HEK293T (cell line): ENCODE data around the gene AFF1.
A peak's percentile ranks its signal among the peaks of the same experiment; 100 is the strongest.

Experiments
- CTCF ChIA-PET: fragments of 350-600 bp; formaldehyde crosslinking; extraction: SDS; loops from one replicate; lab custom pipeline; 2021; ENCODE audit warnings: antibody characterized with exemption, inconsistent platforms; lab: Yijun Ruan, JAX
- POLR2A ChIA-PET: fragments of 350-600 bp; formaldehyde crosslinking; extraction: SDS; loops from one replicate; lab custom pipeline; 2020; ENCODE audit warnings: antibody characterized with exemption, inconsistent platforms; lab: Yijun Ruan, JAX
- DNase-seq: peaks from one replicate; pipeline ENCODE4 v3.0.0; 2012; ENCODE audit warnings: mixed read lengths; ENCODE audit errors: extremely low spot score
- ARNT ChIP-seq: fragments of 450-650 bp; IDR thresholded peaks from 2 replicates; pipeline ENCODE4 v1.6.1; 2017; ENCODE audit warnings: mild to moderate bottlenecking
- BHLHE40 ChIP-seq: fragments of 450-650 bp; IDR thresholded peaks from 2 replicates; pipeline ENCODE4 v1.6.1; 2016; ENCODE audit warnings: mild to moderate bottlenecking, moderate library complexity, borderline replicate concordance
- CTBP1 ChIP-seq: fragments of 450-650 bp; IDR thresholded peaks from 2 replicates; pipeline ENCODE4 v1.6.1; 2016; ENCODE audit warnings: borderline replicate concordance
- ELF4 ChIP-seq: fragments of 450-650 bp; IDR thresholded peaks from 2 replicates; pipeline ENCODE4 v1.6.1; 2017; ENCODE audit warnings: antibody characterized with exemption
- FOXA1 ChIP-seq: fragments of 450-650 bp; IDR thresholded peaks from 2 replicates; pipeline ENCODE4 v1.6.1; 2016; ENCODE audit warnings: mild to moderate bottlenecking
- FOXK2 ChIP-seq: fragments of 450-650 bp; IDR thresholded peaks from 2 replicates; pipeline ENCODE4 v1.6.1; 2016; ENCODE audit warnings: mild to moderate bottlenecking
- FOXM1 ChIP-seq: fragments of 450-650 bp; IDR thresholded peaks from 2 replicates; pipeline ENCODE4 v1.6.1; 2017; ENCODE audit warnings: mild to moderate bottlenecking, borderline replicate concordance
- HDGF ChIP-seq: fragments of 450-650 bp; IDR thresholded peaks from 2 replicates; pipeline ENCODE4 v1.6.1; 2017; ENCODE audit warnings: antibody characterized with exemption, borderline replicate concordance
- L3MBTL2 ChIP-seq: fragments of 450-650 bp; conservative IDR thresholded peaks from 2 replicates; pipeline ENCODE4 v1.6.1; 2016; ENCODE audit warnings: mild to moderate bottlenecking
- LEF1 ChIP-seq: fragments of 450-650 bp; IDR thresholded peaks from 2 replicates; pipeline ENCODE4 v1.6.1; 2017; ENCODE audit warnings: mild to moderate bottlenecking, borderline replicate concordance
- NFRKB ChIP-seq: fragments of 450-650 bp; IDR thresholded peaks from 2 replicates; pipeline ENCODE4 v1.6.1; 2016; ENCODE audit warnings: mild to moderate bottlenecking, moderate library complexity
- SP1 ChIP-seq: fragments of 450-650 bp; IDR thresholded peaks from 2 replicates; pipeline ENCODE4 v1.6.1; 2017
- SUZ12 ChIP-seq: fragments of 450-650 bp; IDR thresholded peaks from 2 replicates; pipeline ENCODE4 v1.6.1; 2016; ENCODE audit warnings: mild to moderate bottlenecking
- TARDBP ChIP-seq: fragments of 450-650 bp; IDR thresholded peaks from 2 replicates; pipeline ENCODE4 v1.6.1; 2016
- ZNF384 ChIP-seq: fragments of 450-650 bp; IDR thresholded peaks from 2 replicates; pipeline ENCODE4 v1.6.1; 2016
- TF ChIP-seq, protein P1 (sequence below): fragments of 450-650 bp; IDR thresholded peaks from 2 replicates; pipeline ENCODE4 v1.6.1; 2016

Gene AFF1

DNA sequence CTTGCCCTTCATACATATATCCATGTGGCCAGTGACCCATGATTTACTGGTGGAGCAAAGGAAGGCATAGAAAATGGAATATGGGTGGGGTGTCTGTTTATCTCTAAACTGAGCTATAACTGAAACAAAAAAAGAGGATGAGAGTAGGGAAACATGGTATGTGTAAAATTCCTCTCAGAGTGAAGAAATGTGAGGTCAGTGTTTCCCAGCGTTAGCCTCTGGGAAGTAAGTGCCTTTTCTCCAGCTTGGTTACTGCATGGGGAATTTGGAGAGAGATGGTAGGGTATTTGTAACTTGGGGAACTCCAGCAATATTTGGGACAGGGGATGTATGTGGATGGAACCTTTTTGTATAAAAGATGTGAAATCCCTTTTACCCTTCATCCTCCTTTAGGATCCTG is 89.4 kb downstream of the AFF1 start:
- DNase-seq, result no peak
- TF ChIP-seq SUZ12 (no peak), FOXA1 (no peak), CTBP1 (no peak), TARDBP (no peak), ELF4 (no peak), L3MBTL2 (no peak), NFRKB (no peak)
- TF ChIP-seq, protein P1, sequence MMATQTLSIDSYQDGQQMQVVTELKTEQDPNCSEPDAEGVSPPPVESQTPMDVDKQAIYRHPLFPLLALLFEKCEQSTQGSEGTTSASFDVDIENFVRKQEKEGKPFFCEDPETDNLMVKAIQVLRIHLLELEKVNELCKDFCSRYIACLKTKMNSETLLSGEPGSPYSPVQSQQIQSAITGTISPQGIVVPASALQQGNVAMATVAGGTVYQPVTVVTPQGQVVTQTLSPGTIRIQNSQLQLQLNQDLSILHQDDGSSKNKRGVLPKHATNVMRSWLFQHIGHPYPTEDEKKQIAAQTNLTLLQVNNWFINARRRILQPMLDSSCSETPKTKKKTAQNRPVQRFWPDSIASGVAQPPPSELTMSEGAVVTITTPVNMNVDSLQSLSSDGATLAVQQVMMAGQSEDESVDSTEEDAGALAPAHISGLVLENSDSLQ, result no peak
- POLR2A ChIA-PET, result no interaction called here
- CTCF ChIA-PET, result interaction anchor here (0.6 to 0.8 kb wide), 2 partner anchors 34 to 122 kb away, joined by 3 read pairs; no protein-coding TSS in a partner anchor

DNA sequence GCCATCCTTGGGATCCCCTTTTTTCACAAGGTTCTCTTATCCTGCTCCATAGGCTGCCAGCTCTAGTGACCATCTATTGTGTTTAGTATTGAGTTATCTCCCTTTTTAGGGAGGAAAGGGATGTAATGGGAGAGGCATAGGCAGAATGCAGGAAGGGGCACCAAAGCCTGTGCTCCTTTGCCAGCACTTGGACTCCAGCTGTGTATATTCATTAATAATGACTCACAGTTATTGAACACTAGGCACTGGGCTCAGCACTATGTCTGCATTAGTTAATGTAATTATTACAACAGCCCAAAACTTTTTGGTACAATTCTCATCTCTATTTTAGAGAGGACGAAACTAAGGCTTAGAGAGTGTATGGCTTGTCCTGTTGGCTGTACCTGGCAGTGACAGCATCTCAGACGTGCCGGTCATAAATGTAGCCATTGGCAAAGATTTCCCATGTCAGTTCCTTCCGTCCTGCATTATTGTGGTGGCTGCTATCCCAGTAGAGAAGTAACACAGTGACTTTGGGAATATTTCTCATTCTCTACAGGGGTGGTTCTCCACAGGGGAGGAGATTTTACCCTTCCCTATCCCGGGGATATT is 90.3 kb downstream of the AFF1 start:
- POLR2A ChIA-PET, result no interaction called here
- DNase-seq, result no peak
- no peak for TF ChIP-seq LEF1
- TF ChIP-seq ELF4, result no peak
- TF ChIP-seq ARNT, result no peak
- CTCF ChIA-PET, result no interaction called here

DNA sequence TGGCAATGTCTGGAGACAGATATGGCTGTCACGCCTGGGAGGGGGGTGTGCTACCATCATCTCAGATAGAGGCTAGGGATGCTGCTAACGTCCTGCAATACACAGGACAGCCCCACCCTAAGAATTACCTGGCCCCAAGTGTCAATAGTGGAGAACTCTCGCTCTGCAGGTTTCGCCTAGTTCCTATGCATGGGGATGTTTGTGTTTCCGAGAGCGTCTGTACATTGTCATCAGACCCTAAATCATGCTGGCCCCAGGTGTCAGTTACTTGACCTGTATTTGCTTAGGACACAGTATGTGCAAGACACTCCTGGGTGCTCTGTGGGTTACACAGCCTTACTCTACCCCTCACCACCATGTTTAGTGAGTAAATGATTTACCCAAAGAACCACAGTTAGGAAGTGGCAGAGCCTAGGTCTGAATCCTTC is 90.8 kb downstream of the AFF1 start:
- CTCF ChIA-PET, result no interaction called here
- DNase-seq, result no peak
- TF ChIP-seq BHLHE40, result no peak
- TF ChIP-seq, protein P1, result peak; percentile 72
- POLR2A ChIA-PET, result no interaction called here

DNA sequence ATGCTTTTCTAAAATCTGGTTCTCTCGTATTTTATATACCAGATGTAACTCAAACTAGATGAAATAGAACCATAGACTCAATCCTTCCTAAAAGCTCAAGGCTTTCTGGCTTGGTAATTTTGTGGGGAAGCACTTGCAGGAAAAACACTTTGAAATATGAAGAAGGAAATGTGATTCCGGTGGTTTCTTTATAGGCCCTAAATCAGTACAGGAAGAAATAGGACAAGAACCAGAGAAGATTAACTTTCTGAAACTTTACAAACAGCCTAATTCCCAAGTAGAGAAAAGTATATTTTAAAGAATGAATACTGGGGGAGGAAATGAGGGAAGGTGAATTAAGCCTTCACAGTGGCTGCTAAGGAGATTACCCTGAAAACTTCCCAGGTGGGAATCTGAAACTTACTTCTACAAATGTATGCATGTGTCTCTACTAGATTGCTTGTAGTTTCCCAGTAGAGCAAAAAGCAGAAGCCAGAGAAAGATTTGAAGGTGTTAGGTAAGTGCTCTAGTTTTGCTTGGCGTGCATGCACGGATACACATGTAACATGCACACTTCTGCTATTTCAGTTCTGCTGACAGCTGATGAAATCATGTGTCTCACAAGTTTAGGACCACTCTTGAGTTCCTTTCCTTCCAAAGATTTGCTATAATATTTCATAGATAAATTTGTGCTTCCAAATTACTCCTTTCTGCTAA is 92.1 kb downstream of the AFF1 start:
- TF ChIP-seq NFRKB, result no peak
- no peak for DNase-seq
- ChIA-PET POLR2A (no interaction called here), CTCF (interaction anchor here (0.7 kb wide), 1 partner anchor 9 kb away, joined by 3 read pairs; no protein-coding TSS in a partner anchor)

DNA sequence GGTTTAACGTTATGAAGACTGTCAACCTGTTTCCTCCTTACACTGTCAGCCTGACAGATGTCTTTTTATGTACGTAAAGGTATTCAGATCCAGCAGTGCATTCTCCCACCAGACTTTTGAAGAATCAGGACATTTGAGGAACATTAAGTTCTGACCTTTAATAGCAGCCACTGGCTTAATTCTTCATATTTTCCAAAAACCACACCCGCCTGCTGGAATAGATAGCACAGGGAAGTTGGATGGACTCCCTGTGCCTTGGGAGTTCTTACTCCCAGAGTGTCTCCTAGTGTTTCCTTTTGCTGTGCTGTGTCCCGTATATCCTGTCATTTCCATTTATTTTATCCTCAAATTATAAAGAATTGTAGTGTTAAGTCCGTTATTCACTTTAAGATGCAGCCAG is 94.5 kb downstream of the AFF1 start:
- no peak for DNase-seq
- POLR2A ChIA-PET, result no interaction called here
- CTCF ChIA-PET, result no interaction called here
- TF ChIP-seq CTBP1 (no peak), SUZ12 (no peak), SP1 (no peak), LEF1 (no peak), TARDBP (no peak), ARNT (no peak), HDGF (no peak), NFRKB (no peak), FOXK2 (no peak), FOXM1 (no peak), BHLHE40 (no peak)
- TF ChIP-seq, protein P1, result no peak

DNA sequence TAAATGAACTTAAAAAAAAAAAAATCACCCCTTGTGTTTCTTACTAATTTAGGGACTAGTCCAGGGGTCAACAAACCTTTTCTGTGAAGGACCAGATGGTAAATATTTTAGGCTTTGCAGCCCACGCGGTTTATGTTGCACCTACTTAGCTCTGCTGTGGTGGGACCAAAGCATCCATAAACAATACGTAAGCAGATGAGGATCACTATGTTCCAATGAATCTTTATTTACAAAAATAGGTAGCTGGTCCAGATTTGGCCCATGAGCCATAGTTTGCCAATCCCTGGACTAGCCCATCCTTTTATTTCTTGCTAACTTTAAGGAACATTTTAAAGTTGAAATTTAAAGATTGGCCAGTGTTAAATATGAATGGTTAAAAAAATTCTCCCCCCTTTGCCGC is 95.3 kb downstream of the AFF1 start:
- no peak for TF ChIP-seq L3MBTL2
- TF ChIP-seq TARDBP, result no peak
- TF ChIP-seq FOXM1, result no peak
- TF ChIP-seq ZNF384, result no peak
- TF ChIP-seq LEF1, result no peak
- TF ChIP-seq SP1, result no peak
- TF ChIP-seq CTBP1, result no peak
- TF ChIP-seq SUZ12, result no peak
- TF ChIP-seq HDGF, result no peak
- no peak for TF ChIP-seq FOXA1
- no peak for TF ChIP-seq FOXK2
- no peak for TF ChIP-seq ARNT
- ChIA-PET CTCF (no interaction called here), POLR2A (no interaction called here)
- no peak for DNase-seq

DNA sequence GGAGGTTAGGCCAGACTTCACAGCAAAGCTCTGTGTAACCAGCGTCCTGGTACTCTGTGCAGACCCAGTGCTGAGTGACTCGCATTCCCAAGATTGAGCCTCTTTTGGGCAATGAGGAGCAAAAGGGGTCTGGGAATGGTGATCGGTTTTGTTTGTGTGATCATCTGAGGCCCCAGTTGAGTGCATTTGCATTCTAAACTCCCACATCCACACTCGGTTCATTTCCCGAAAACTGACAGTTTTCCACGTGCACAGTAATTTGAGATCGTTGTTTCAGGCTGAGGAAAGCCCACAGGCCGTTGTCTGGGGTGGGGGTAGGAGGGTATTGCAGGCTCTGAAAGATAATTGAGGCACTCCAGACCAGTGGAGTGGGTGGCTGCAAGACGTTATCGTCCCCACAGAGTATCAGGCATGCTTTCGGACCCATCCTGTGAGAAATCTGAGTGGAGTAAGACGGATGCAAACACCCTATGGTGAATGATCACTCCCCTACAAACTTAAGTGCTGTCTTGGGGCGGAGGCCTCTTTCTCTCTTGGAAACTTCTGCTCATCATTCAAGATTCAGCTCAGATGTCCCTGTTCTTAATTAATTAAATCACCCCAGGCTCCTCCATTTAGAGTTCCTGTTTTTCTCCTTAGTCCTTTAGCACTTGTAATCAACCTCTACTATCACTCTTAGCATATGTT is 96.1 kb downstream of the AFF1 start:
- CTCF ChIA-PET, result no interaction called here
- TF ChIP-seq LEF1, result no peak
- no peak for TF ChIP-seq SP1
- TF ChIP-seq SUZ12, result no peak
- no peak for TF ChIP-seq FOXK2
- no peak for TF ChIP-seq TARDBP
- no peak for TF ChIP-seq FOXA1
- TF ChIP-seq HDGF, result no peak
- TF ChIP-seq L3MBTL2, result no peak
- TF ChIP-seq NFRKB, result no peak
- TF ChIP-seq, protein P1, result no peak
- no peak for TF ChIP-seq FOXM1
- no peak for TF ChIP-seq ARNT
- no peak for TF ChIP-seq ZNF384
- POLR2A ChIA-PET, result no interaction called here
- DNase-seq, result no peak
